OCI-LY1 (cell line): Measurements from ENCODE around the gene MYO10.

Source experiments
- H2AFZ ChIP-seq: fragments of 200-600 bp; sonication (generic), shearing (Covaris generic); 2 replicates; pipeline ENCODE4 v1.6.0; 2014; ENCODE audit warnings: antibody characterized with exemption, mild to moderate bottlenecking, low read length
- H3F3A ChIP-seq: fragments of 200-600 bp; sonication (generic), shearing (Covaris generic); 2 replicates; pipeline ENCODE4 v1.6.0; 2014; ENCODE audit warnings: mild to moderate bottlenecking, antibody characterized with exemption, low read length, moderate library complexity; ENCODE audit not compliant: insufficient read depth
- H3K27ac ChIP-seq: fragments of 200-600 bp; sonication (generic); 2 replicates; pipeline ENCODE4 v1.5.1; 2014; ENCODE audit warnings: low read length, mixed run types, mild to moderate bottlenecking, low read depth; ENCODE audit not compliant: poor library complexity, severe bottlenecking
- H3K27me3 ChIP-seq: fragments of 200-600 bp; sonication (generic); 2 replicates; pipeline ENCODE4 v1.6.0; 2014; ENCODE audit warnings: antibody characterized with exemption, mild to moderate bottlenecking, low read length, moderate library complexity; ENCODE audit not compliant: insufficient read depth
- H3K36me3 ChIP-seq: fragments of 200-600 bp; sonication (generic); 2 replicates; pipeline ENCODE4 v1.6.1; 2014; ENCODE audit warnings: mild to moderate bottlenecking, antibody characterized with exemption, low read length, moderate library complexity, mixed read lengths; ENCODE audit not compliant: insufficient read depth
- H3K4me1 ChIP-seq: fragments of 200-600 bp; sonication (generic); 2 replicates; pipeline ENCODE4 v1.5.1; 2014; ENCODE audit warnings: mild to moderate bottlenecking, low read length, moderate library complexity; ENCODE audit not compliant: insufficient read depth, severe bottlenecking
- H3K4me2 ChIP-seq: fragments of 200-600 bp; sonication (generic), shearing (Covaris generic); 2 replicates; pipeline ENCODE4 v1.6.1; 2014; ENCODE audit warnings: low read length
- H3K4me3 ChIP-seq: fragments of 200-600 bp; sonication (generic); 2 replicates; pipeline ENCODE4 v1.5.1; 2014; ENCODE audit warnings: low read length, low read depth, mild to moderate bottlenecking, mixed read lengths; ENCODE audit not compliant: poor library complexity, severe bottlenecking
- H3K79me2 ChIP-seq: fragments of 200-600 bp; shearing (Covaris generic); 2 replicates; pipeline ENCODE4 v1.6.1; 2016; ENCODE audit warnings: mixed run types, low read length, mixed read lengths; ENCODE audit not compliant: insufficient read depth
- H3K9ac ChIP-seq: fragments of 200-600 bp; sonication (generic), shearing (Covaris generic); 2 replicates; pipeline ENCODE4 v1.6.1; 2014; ENCODE audit warnings: mild to moderate bottlenecking, low read length, mixed read lengths
- H3K9me2 ChIP-seq: fragments of 200-600 bp; sonication (generic), shearing (Covaris generic); 2 replicates; pipeline ENCODE4 v1.6.1; 2014; ENCODE audit warnings: low read depth, mild to moderate bottlenecking, low read length, mixed read lengths
- H3K9me3 ChIP-seq: fragments of 200-600 bp; shearing (Covaris generic); 2 replicates; pipeline ENCODE4 v1.6.1; 2014; ENCODE audit warnings: low read length, mixed read lengths
- H4K20me1 ChIP-seq: fragments of 200-600 bp; sonication (generic), shearing (Covaris generic); 2 replicates; pipeline ENCODE4 v1.6.0; 2016; ENCODE audit warnings: mild to moderate bottlenecking, low read length; ENCODE audit not compliant: insufficient read depth
- EZH2 ChIP-seq: fragments of 200-600 bp; sonication (generic), shearing (Covaris generic); IDR thresholded peaks from 2 replicates; pipeline ENCODE4 v1.8.0; 2017; ENCODE audit warnings: borderline replicate concordance, mixed run types, mild to moderate bottlenecking, antibody characterized with exemption, low read length, moderate library complexity, mixed read lengths
- TF ChIP-seq, protein P1 (sequence below): fragments of 200-600 bp; sonication (generic), shearing (Covaris generic); IDR thresholded peaks from 2 replicates; pipeline ENCODE4 v1.5.1; 2017; ENCODE audit warnings: mild to moderate bottlenecking, antibody characterized with exemption, low read length, moderate library complexity, mixed read lengths

MYO10 gene

GRCh38 chr5:16885635-16886365 is 50.3 kb downstream of the MYO10 start:
- Histone ChIP-seq H3K9me2 (no peaks in the 10 kb centered on the region), H2AFZ (no peak overlapping the region), H3K27me3 (no peaks in the 10 kb centered on the region), H4K20me1 (no peaks in the 10 kb centered on the region), H3K79me2 (no peaks in the 10 kb centered on the region), H3K27ac (no peak overlapping the region), H3K36me3 (no peaks in the 10 kb centered on the region), H3K4me3 (no peak overlapping the region), H3K9me3 (no peaks in the 10 kb centered on the region), H3F3A (no peaks in the 10 kb centered on the region), H3K4me2 (no peak overlapping the region), H3K9ac (no peak overlapping the region), H3K4me1 (no peaks in the 10 kb centered on the region)
- no peak for TF ChIP-seq EZH2
- TF ChIP-seq, protein P1, sequence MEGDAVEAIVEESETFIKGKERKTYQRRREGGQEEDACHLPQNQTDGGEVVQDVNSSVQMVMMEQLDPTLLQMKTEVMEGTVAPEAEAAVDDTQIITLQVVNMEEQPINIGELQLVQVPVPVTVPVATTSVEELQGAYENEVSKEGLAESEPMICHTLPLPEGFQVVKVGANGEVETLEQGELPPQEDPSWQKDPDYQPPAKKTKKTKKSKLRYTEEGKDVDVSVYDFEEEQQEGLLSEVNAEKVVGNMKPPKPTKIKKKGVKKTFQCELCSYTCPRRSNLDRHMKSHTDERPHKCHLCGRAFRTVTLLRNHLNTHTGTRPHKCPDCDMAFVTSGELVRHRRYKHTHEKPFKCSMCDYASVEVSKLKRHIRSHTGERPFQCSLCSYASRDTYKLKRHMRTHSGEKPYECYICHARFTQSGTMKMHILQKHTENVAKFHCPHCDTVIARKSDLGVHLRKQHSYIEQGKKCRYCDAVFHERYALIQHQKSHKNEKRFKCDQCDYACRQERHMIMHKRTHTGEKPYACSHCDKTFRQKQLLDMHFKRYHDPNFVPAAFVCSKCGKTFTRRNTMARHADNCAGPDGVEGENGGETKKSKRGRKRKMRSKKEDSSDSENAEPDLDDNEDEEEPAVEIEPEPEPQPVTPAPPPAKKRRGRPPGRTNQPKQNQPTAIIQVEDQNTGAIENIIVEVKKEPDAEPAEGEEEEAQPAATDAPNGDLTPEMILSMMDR, result no peak

DNA sequence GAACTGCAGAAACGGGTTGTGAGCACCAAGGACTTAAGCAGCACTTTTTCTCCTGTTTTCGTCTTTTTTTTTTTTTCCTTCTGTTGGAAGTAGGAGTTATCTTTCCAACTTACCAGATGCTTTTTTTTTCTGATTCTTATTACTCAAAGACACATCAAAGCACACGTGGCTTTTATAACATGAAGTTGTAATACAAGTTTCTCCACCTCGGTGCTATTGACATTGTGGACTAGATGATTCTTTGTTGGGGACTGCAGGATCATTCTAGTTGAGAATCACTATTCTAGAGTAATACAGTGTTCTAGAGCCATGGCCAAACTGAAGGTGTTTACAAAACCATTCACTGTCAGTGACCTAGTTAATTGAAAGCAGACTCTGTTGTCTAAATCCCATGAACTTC is 51.5 kb downstream of the MYO10 start:
- H3K4me2 ChIP-seq, result no peak overlapping the region
- H3K79me2 ChIP-seq, result no peaks in the 10 kb centered on the region
- no peaks in the 10 kb centered on the region for H3K27me3 ChIP-seq
- H3K36me3 ChIP-seq, result no peaks in the 10 kb centered on the region
- no peaks in the 10 kb centered on the region for H3F3A ChIP-seq
- TF ChIP-seq, protein P1, result no peak
- TF ChIP-seq EZH2, result no peak
- no peak overlapping the region for H3K4me3 ChIP-seq
- H3K9me2 ChIP-seq, result no peaks in the 10 kb centered on the region
- H3K9me3 ChIP-seq, result no peaks in the 10 kb centered on the region
- no peaks in the 10 kb centered on the region for H3K4me1 ChIP-seq
- H3K9ac ChIP-seq, result no peak overlapping the region
- H3K27ac ChIP-seq, result no peak overlapping the region
- H4K20me1 ChIP-seq, result no peaks in the 10 kb centered on the region
- no peak overlapping the region for H2AFZ ChIP-seq

DNA sequence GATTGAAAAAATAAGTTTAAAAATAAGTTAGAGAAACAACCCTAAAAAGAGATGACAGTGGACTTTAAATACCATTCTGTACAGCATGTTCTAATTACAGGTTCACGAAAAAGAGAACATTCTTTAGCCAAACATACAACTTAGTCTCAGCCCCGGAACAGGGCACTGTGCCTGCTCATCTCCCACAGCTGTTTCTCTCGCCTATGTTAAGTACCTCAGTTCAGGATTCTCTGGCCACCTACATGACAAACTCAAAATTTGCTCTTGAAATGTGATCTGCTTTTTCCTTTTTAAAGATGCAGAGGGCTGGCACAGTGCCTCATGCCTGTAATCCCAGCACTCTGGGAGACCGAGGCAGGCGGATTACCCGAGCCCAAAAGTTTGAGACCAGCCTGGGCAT is 52.3 kb downstream of the MYO10 start:
- Histone ChIP-seq H3K79me2 (no peaks in the 10 kb centered on the region), H3K36me3 (no peaks in the 10 kb centered on the region)

More for the DNA sequence above, 52.3 kb downstream of the MYO10 start:
- Histone ChIP-seq H3K4me3 (no peak overlapping the region), H3K27me3 (no peaks in the 10 kb centered on the region), H3F3A (no peaks in the 10 kb centered on the region), H2AFZ (no peak overlapping the region), H3K27ac (no peak overlapping the region), H3K9ac (no peak overlapping the region), H3K9me3 (no peaks in the 10 kb centered on the region), H3K4me2 (no peak overlapping the region), H4K20me1 (no peaks in the 10 kb centered on the region), H3K9me2 (no peaks in the 10 kb centered on the region), H3K4me1 (no peaks in the 10 kb centered on the region)
- TF ChIP-seq, protein P1, result no peak
- no peak for TF ChIP-seq EZH2
